Measurements from ENCODE around the gene TOP3A. TPM values are rescaled to one million over a fixed set of nuclear protein-coding genes. Genes with fewer than 3 reads are reported as not detected.

The TOP3A gene
- total and polyA plus RNA-seq, 2 of the 13 experiments (the other 11 are each of a cell fraction or from before 2014, with no cell fraction given): 16.9 to 36.8 TPM

GRCh38 chr17:18258356-18259038 is 56.3 kb downstream of the TOP3A start, which contains the start of gene FLII (continued):
- TF ChIP-seq ZNF274 (CRISPR knock-in tag; IDR thresholded peaks at IDR 0.05): 0 out of 2 replicates have a peak, but pooled peaks have one; percentile 25
- no peak for TF ChIP-seq GFI1 (CRISPR knock-in tag; IDR thresholded peaks at IDR 0.05; ENCODE audit: borderline replicate concordance)
- no peak for TF ChIP-seq ZNF383 (CRISPR knock-in tag; IDR thresholded peaks at IDR 0.05; ENCODE audit: borderline replicate concordance)
- peak; percentile 61 for TF ChIP-seq HES4 (CRISPR knock-in tag; IDR thresholded peaks at IDR 0.05; ENCODE audit: borderline replicate concordance)
- no peak for TF ChIP-seq NFYC (CRISPR knock-in tag; IDR thresholded peaks at IDR 0.05)
- 0 out of 2 replicates have a peak, but pooled peaks have one; percentile 30 for TF ChIP-seq ZNF33B (CRISPR knock-in tag; IDR thresholded peaks at IDR 0.05)
- TF ChIP-seq DMAP1 (CRISPR knock-in tag; IDR thresholded peaks at IDR 0.05): peak; percentile 53; the same call in 1 of the 2 replicates
- peak; percentile 29; the same call in 1 of the 2 replicates for TF ChIP-seq ZNF275 (CRISPR knock-in tag; IDR thresholded peaks at IDR 0.05; ENCODE audit: borderline replicate concordance)
- TF ChIP-seq ZNF276 (CRISPR knock-in tag; IDR thresholded peaks at IDR 0.05; ENCODE audit: low read depth): 0 out of 2 replicates have a peak, but pooled peaks have one; percentile 55
- 0 out of 2 replicates have a peak, but pooled peaks have one; percentile 20 for TF ChIP-seq ZNF816 (CRISPR knock-in tag; IDR thresholded peaks at IDR 0.05; ENCODE audit: borderline replicate concordance)
- no peak for TF ChIP-seq SP140L (CRISPR knock-in tag; IDR thresholded peaks at IDR 0.05; ENCODE audit: borderline replicate concordance)
- no peak for TF ChIP-seq ZNF572 (CRISPR knock-in tag; IDR thresholded peaks at IDR 0.05)
- TF ChIP-seq MAX (IDR thresholded peaks at IDR 0.05): peak; percentile 59
- 0 out of 2 replicates have a peak, but pooled peaks have one; percentile 11 for TF ChIP-seq CCDC6 (CRISPR knock-in tag; IDR thresholded peaks at IDR 0.05)
- TF ChIP-seq ZFP36 (IDR thresholded peaks at IDR 0.05; ENCODE audit: borderline replicate concordance, low read depth, low read length, partially characterized antibody): no peak
- peak; percentile 34 for TF ChIP-seq RBM39 (IDR thresholded peaks at IDR 0.05; ENCODE audit: low read depth, low read length, poor library complexity, severe bottlenecking)
- no peak; the same call in 1 of the 2 replicates for TF ChIP-seq ZNF430 (CRISPR knock-in tag; IDR thresholded peaks at IDR 0.05)
- TF ChIP-seq ZNF432 (CRISPR knock-in tag; IDR thresholded peaks at IDR 0.05; ENCODE audit: borderline replicate concordance): no peak
- no peak for TF ChIP-seq ZNF337 (CRISPR knock-in tag; IDR thresholded peaks at IDR 0.05; ENCODE audit: borderline replicate concordance, low read depth)
- no peak; the same call in 1 of the 2 replicates for TF ChIP-seq NFYB (CRISPR knock-in tag; IDR thresholded peaks at IDR 0.05)
- TF ChIP-seq NAIF1 (CRISPR knock-in tag; IDR thresholded peaks at IDR 0.05; ENCODE audit: borderline replicate concordance): 0 out of 2 replicates have a peak, but pooled peaks have one; percentile 45
- TF ChIP-seq EED (CRISPR knock-in tag; IDR thresholded peaks at IDR 0.05): peak; percentile 93
- peak; percentile 64; the same call in 1 of the 2 replicates for TF ChIP-seq ZSCAN21 (CRISPR knock-in tag; IDR thresholded peaks at IDR 0.05; ENCODE audit: borderline replicate concordance)
- TF ChIP-seq ZBTB10 (CRISPR knock-in tag; IDR thresholded peaks at IDR 0.05; ENCODE audit: borderline replicate concordance): 0 out of 2 replicates have a peak, but pooled peaks have one; percentile 44

Measured in HepG2 (cell line).